Activated CD8-positive, alpha-beta T cell treated with anti-CD3 and anti-CD28 coated beads for 36 hours (primary cell): ENCODE measurements around the gene VAV1. TPM values are rescaled to one million over a fixed set of nuclear protein-coding genes. Genes with fewer than 3 reads are reported as not detected.

Experiments
- ATAC-seq: fragments of 200-7000 bp; cut with Tn5 transposase; one replicate; pipeline ENCODE4 v1.10.0; 2021; ENCODE audit warnings: mild to moderate bottlenecking, moderate library complexity
- CTCF ChIA-PET: fragments of 350-600 bp; sonication (Branson Sonifier 250); formaldehyde crosslinking; loops from one replicate; lab custom pipeline; 2021; ENCODE audit warnings: antibody characterized with exemption; lab: Charles Lee
- POLR2A ChIA-PET: fragments of 350-600 bp; sonication (Branson Sonifier 250); formaldehyde crosslinking; loops from one replicate; lab custom pipeline; 2021; ENCODE audit warnings: antibody characterized with exemption; lab: Charles Lee
- DNase-seq: peaks from one replicate; pipeline ENCODE4 v3.0.0-alpha.2; 2020
- H3K27ac Mint-ChIP-seq: one replicate; pipeline ENCODE4 v1.8.0; 2021; ENCODE audit warnings: mild to moderate bottlenecking, mixed read lengths
- H3K27me3 Mint-ChIP-seq: one replicate; pipeline ENCODE4 v1.8.0; 2021; ENCODE audit warnings: mixed read lengths
- H3K36me3 Mint-ChIP-seq: one replicate; pipeline ENCODE4 v1.8.0; 2021; ENCODE audit warnings: low read depth, mixed read lengths
- H3K4me1 Mint-ChIP-seq: one replicate; pipeline ENCODE4 v1.8.0; 2021; ENCODE audit warnings: low read depth, mixed read lengths
- H3K4me3 Mint-ChIP-seq: one replicate; pipeline ENCODE4 v1.8.0; 2021; ENCODE audit warnings: mild to moderate bottlenecking, moderate library complexity, mixed read lengths
- H3K9me3 Mint-ChIP-seq: one replicate; pipeline ENCODE4 v1.8.0; 2021; ENCODE audit warnings: mixed read lengths
- intact Hi-C: fragments of 100-400 bp; cut with micrococcal nuclease; formaldehyde crosslinking; loops from one replicate; pipeline ENCODE4 v1.10.0; 2022
- total RNA-seq, 2 experiments: library from RNA; stranded (reverse); gene quantifications; one replicate each; pipeline ENCODE4 v1.2.3, GENCODE V29; 2021
- TF ChIP-seq, protein P1 (sequence below): fragments of 200-600 bp; IDR thresholded peaks from one replicate; pipeline ENCODE4 v1.8.0; 2022; ENCODE audit warnings: antibody characterized with exemption, mild to moderate bottlenecking

The VAV1 gene
- total RNA-seq, 2 experiments from 2014 or later = 61.7 to 65.4 TPM

DNA sequence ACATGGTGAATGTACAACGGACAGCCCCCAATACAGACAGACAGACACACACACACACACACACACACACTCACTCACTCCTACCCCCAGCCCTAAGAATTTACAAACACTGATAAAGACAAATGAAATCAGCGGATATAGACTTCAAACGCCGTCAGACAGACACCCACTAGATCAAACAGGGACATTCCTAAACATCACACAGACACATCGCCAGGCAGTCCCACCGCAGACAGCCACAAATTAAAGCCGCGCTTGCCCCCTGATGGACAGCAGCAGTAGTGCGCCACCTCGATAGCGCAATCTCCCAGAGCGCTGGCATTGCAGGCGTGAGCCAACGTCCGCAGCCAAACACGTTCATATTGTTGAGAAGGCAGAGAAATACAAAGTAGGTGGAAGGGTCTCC, 90.2 kb downstream of the VAV1 start:
- TF ChIP-seq, protein P1, sequence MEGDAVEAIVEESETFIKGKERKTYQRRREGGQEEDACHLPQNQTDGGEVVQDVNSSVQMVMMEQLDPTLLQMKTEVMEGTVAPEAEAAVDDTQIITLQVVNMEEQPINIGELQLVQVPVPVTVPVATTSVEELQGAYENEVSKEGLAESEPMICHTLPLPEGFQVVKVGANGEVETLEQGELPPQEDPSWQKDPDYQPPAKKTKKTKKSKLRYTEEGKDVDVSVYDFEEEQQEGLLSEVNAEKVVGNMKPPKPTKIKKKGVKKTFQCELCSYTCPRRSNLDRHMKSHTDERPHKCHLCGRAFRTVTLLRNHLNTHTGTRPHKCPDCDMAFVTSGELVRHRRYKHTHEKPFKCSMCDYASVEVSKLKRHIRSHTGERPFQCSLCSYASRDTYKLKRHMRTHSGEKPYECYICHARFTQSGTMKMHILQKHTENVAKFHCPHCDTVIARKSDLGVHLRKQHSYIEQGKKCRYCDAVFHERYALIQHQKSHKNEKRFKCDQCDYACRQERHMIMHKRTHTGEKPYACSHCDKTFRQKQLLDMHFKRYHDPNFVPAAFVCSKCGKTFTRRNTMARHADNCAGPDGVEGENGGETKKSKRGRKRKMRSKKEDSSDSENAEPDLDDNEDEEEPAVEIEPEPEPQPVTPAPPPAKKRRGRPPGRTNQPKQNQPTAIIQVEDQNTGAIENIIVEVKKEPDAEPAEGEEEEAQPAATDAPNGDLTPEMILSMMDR = peak; percentile 81
- Mint-ChIP-seq H3K4me1 (peaks cover 14% of the 10 kb centered on the region), H3K27ac (peak overlapping the region; percentile 79), H3K4me3 (peak overlapping the region; percentile 77), H3K9me3 (no peaks in the 10 kb centered on the region), H3K27me3 (no peaks in the 10 kb centered on the region), H3K36me3 (no peaks in the 10 kb centered on the region)
- POLR2A ChIA-PET = interaction anchor here (0.7 to 2.9 kb wide), 5 partner anchors 53 to 124 kb away, joined by 3 to 14 read pairs (median 3); partner anchors contain the start of gene SH2D3A
- CTCF ChIA-PET = interaction anchor here (0.6 to 5.0 kb wide), 29 partner anchors 11 to 379 kb away, joined by 3 to 73 read pairs (median 4); partner anchors contain the start of genes GPR108 and VAV1
- intact Hi-C loops = loop anchor here (1.0 to 10.0 kb wide), 4 partner anchors 98 to 346 kb away; partner anchors contain the start of genes GPR108 and SH2D3A
- ATAC-seq = peak; percentile 88
- DNase-seq = peak; percentile 97

DNA sequence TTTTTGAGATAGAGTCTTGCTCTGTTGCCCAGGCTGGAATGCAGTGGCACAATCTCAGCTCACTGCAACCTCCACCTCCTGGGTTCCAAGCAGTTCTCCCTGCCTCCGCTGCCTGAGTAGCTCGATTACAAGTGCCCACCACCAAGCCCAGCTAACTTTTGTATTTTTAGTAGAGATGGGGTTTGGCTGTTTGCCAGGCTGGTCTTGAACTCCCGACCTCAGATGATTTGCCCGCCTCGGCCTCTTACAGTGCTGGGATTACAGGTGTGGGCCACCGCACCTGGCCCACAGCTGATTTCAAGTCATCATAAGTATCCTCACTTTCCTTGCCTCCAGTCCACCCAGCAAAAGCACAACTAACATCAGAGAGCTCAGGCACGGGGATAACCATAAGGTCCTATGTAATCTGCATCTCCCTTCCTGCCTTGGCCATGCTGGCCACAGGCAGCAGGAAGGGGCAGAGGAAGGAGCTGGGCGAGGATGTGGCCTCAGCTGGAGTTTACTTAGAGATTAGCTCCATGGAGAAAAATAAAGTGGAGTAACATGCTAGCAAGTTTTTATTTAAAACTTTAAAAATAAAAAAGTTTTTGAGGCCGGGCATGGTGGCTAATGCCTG, 91.9 kb downstream of the VAV1 start:
- ATAC-seq = no peak
- H3K9me3 Mint-ChIP-seq = no peaks in the 10 kb centered on the region
- H3K36me3 Mint-ChIP-seq = no peaks in the 10 kb centered on the region
- POLR2A ChIA-PET = interaction anchor here (0.7 to 2.2 kb wide), 10 partner anchors 8 to 342 kb away, joined by 3 to 14 read pairs (median 4); partner anchors contain the start of gene VAV1
- intact Hi-C loops = loop anchor here (10.0 kb wide), 1 partner anchor 100 kb away; the partner anchor contains the start of gene SH2D3A
- H3K27me3 Mint-ChIP-seq = no peaks in the 10 kb centered on the region
- H3K4me1 Mint-ChIP-seq = peaks cover 21% of the 10 kb centered on the region
- no peak for DNase-seq
- TF ChIP-seq, protein P1 = no peak
- H3K4me3 Mint-ChIP-seq = no peak overlapping the region
- CTCF ChIA-PET = interaction anchor here (0.7 to 5.0 kb wide), 43 partner anchors 11 to 795 kb away, joined by 3 to 73 read pairs (median 4); partner anchors contain the start of genes ADGRE1, GPR108, KHSRP and TNFSF14
- H3K27ac Mint-ChIP-seq = no peak overlapping the region

DNA sequence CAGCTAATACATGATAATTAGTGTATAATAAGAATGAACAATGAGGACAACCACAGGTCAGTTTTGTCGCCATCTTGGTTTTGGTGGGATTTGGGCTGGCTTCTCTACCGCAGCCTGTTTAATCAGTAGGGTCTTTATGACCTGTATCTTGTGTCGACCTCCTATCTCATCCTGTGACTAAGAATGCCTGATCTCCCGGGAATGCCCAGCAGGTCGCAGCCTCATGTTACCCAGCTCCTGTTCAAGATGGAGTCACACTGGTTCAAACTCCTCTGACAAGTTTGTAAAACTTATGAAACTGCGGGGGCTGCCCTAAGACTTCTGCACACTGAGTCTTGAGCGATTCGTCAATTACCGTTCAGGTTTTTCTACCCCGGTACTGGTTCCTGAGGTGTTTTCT, 93.3 kb downstream of the VAV1 start:
- Mint-ChIP-seq H3K4me1 (peaks cover 21% of the 10 kb centered on the region), H3K27me3 (no peaks in the 10 kb centered on the region), H3K36me3 (no peaks in the 10 kb centered on the region), H3K27ac (no peak overlapping the region), H3K9me3 (no peaks in the 10 kb centered on the region), H3K4me3 (no peak overlapping the region)
- DNase-seq = no peak
- ChIA-PET POLR2A (interaction anchor here (1.3 kb wide), 1 partner anchor 93 kb away, joined by 3 read pairs; the partner anchor contains the start of gene VAV1), CTCF (interaction anchor here (0.8 to 4.2 kb wide), 2 partner anchors 128 to 232 kb away, joined by 3 to 13 read pairs; partner anchors contain the start of gene GPR108)
- TF ChIP-seq, protein P1 = no peak
- ATAC-seq = no peak
- intact Hi-C loops = loop anchor here (10.0 kb wide), 1 partner anchor 101 kb away; the partner anchor contains the start of gene SH2D3A

DNA sequence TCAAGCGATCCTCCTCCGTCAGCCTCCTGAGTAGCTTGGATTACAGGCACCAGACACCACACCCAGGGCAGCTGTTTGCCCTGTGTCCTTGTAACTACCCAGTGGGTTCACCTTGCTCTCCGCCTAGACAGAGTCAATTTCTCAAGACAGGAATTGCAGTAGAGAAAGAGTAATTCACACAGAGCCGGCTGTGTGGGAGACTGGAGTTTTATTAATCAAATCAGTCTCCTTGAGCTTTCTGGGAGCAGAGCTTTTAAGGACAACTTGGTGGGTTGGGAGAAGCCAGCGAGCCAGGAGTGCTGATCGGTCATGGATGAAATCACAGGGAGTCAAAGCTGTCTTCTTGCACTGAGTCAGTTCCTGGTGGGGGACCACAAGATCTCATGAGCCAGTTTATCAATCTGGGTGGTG, 94.2 kb downstream of the VAV1 start:
- CTCF ChIA-PET = interaction anchor here (4.2 kb wide), 1 partner anchor 129 kb away, joined by 13 read pairs; the partner anchor contains the start of gene GPR108

More for the DNA sequence above, 94.2 kb downstream of the VAV1 start:
- DNase-seq = no peak
- no peak overlapping the region for H3K27ac Mint-ChIP-seq
- H3K27me3 Mint-ChIP-seq = no peaks in the 10 kb centered on the region
- intact Hi-C loops = loop anchor here (10.0 kb wide), 1 partner anchor 102 kb away; the partner anchor contains the start of gene SH2D3A
- peaks cover 18% of the 10 kb centered on the region for H3K4me1 Mint-ChIP-seq
- TF ChIP-seq, protein P1 = no peak
- H3K4me3 Mint-ChIP-seq = no peak overlapping the region
- H3K36me3 Mint-ChIP-seq = no peaks in the 10 kb centered on the region
- no peaks in the 10 kb centered on the region for H3K9me3 Mint-ChIP-seq
- POLR2A ChIA-PET = interaction anchor here (0.8 to 1.3 kb wide), 2 partner anchors 94 to 349 kb away, joined by 3 read pairs; partner anchors contain the start of gene VAV1
- ATAC-seq = no peak
